ENCODE results near the gene NDUFV2.
"Not testable (repeated sequence)": the region's sequence is repeated elsewhere in the genome, so short reads cannot be mapped to it uniquely, and the experiment has no call there.

Gene NDUFV2

GRCh38 chr18:9102508-9103375 is at the start of gene NDUFV2:
NDUFV2 (plus strand) TSS chr18:9102699; CDS start chr18:9102744, 45 bp downstream.
- FAIRE-seq = no peak

- FAIRE-seq = no peak
Measured at GRCh38 chr18:9053814-9054213, 48.7 kb upstream of the NDUFV2 start.

- no peak for FAIRE-seq
Measured at GRCh38 chr18:9055185-9055584, 47.3 kb upstream of the NDUFV2 start.

GRCh38 chr18:9055626-9056025 is 46.9 kb upstream of the NDUFV2 start:
- FAIRE-seq = no peak

GRCh38 chr18:9057646-9058045 is 44.9 kb upstream of the NDUFV2 start:
- no peak for FAIRE-seq

- FAIRE-seq = no peak
Measured at GRCh38 chr18:9058406-9058805, 44.1 kb upstream of the NDUFV2 start.

GRCh38 chr18:9062418-9062751 is 40.1 kb upstream of the NDUFV2 start:
- FAIRE-seq = no peak

- FAIRE-seq = no peak
Measured at GRCh38 chr18:9065864-9066263, 36.6 kb upstream of the NDUFV2 start.

- FAIRE-seq = no peak
Measured at GRCh38 chr18:9066358-9066757, 36.1 kb upstream of the NDUFV2 start.

GRCh38 chr18:9066817-9067306 is 35.6 kb upstream of the NDUFV2 start:
- no peak for FAIRE-seq

GRCh38 chr18:9067823-9068222 is 34.7 kb upstream of the NDUFV2 start:
- no peak for FAIRE-seq

GRCh38 chr18:9068346-9068745 is 34.2 kb upstream of the NDUFV2 start:
- FAIRE-seq = no peak

GRCh38 chr18:9069601-9070000 is 32.9 kb upstream of the NDUFV2 start:
- FAIRE-seq = no peak

GRCh38 chr18:9070212-9070611 is 32.3 kb upstream of the NDUFV2 start:
- no peak for FAIRE-seq

GRCh38 chr18:9079818-9080528 is 22.5 kb upstream of the NDUFV2 start:
- FAIRE-seq = no peak

- no peak for FAIRE-seq
Measured at GRCh38 chr18:9081940-9082339, 20.6 kb upstream of the NDUFV2 start.

- FAIRE-seq = no peak
Measured at GRCh38 chr18:9082711-9083510, 19.6 kb upstream of the NDUFV2 start.

- no peak for FAIRE-seq
Measured at GRCh38 chr18:9086015-9086414, 16.5 kb upstream of the NDUFV2 start.

GRCh38 chr18:9086624-9087023 is 15.9 kb upstream of the NDUFV2 start:
- FAIRE-seq = no peak

GRCh38 chr18:9087144-9087543 is 15.4 kb upstream of the NDUFV2 start:
- no peak for FAIRE-seq

- FAIRE-seq = no peak
Measured at GRCh38 chr18:9088252-9088651, 14.2 kb upstream of the NDUFV2 start.

- not testable (repeated sequence) for FAIRE-seq
Measured at GRCh38 chr18:9088727-9089126, 13.8 kb upstream of the NDUFV2 start.

- FAIRE-seq = no peak
Measured at GRCh38 chr18:9090578-9090977, 11.9 kb upstream of the NDUFV2 start.

All from G401.6 (cell line).